Hepatocyte (in vitro differentiated cells): ENCODE measurements around the gene GNB1L. TPM values are rescaled to one million over a fixed set of nuclear protein-coding genes. Genes with fewer than 3 reads are reported as not detected.
"Not testable (repeated sequence)": the region's sequence is repeated elsewhere in the genome, so short reads cannot be mapped to it uniquely, and the experiment has no call there.

Experiments
- DNase-seq: peaks from one replicate; pipeline ENCODE4 v3.0.0-alpha.2; 2016; ENCODE audit warnings: low spot score
- H2AFZ ChIP-seq: fragments of 200-600 bp; sonication (generic); 2 replicates; pipeline ENCODE4 v1.6.0; 2016; ENCODE audit warnings: antibody characterized with exemption, mild to moderate bottlenecking
- H3K27ac ChIP-seq: fragments of 200-600 bp; sonication (generic); 2 replicates; pipeline ENCODE4 v1.5.1; 2016; ENCODE audit warnings: mild to moderate bottlenecking
- H3K27me3 ChIP-seq: fragments of 200-600 bp; sonication (generic); 2 replicates; pipeline ENCODE4 v1.6.1; 2016
- H3K36me3 ChIP-seq: fragments of 200-600 bp; sonication (generic); replicated peaks from 2 replicates; pipeline ENCODE4 v1.5.1; 2016; ENCODE audit warnings: low read depth; ENCODE audit not compliant: insufficient read depth
- H3K4me1 ChIP-seq: fragments of 200-600 bp; sonication (generic); 2 replicates; pipeline ENCODE4 v1.5.1; 2016; ENCODE audit warnings: mild to moderate bottlenecking, moderate library complexity; ENCODE audit not compliant: insufficient read depth
- H3K4me2 ChIP-seq: fragments of 200-600 bp; sonication (generic); 2 replicates; pipeline ENCODE4 v1.6.0; 2016
- H3K4me3 ChIP-seq: fragments of 200-600 bp; sonication (generic); 2 replicates; pipeline ENCODE4 v1.5.1; 2016; ENCODE audit warnings: mild to moderate bottlenecking
- H3K79me2 ChIP-seq: fragments of 200-600 bp; sonication (generic); 2 replicates; pipeline ENCODE4 v1.6.0; 2017; ENCODE audit warnings: mild to moderate bottlenecking
- H3K9me2 ChIP-seq: fragments of 200-600 bp; sonication (generic); replicated peaks from 2 replicates; pipeline ENCODE4 v1.6.0; 2017; ENCODE audit warnings: mild to moderate bottlenecking; ENCODE audit not compliant: insufficient read depth
- H3K9me3 ChIP-seq: fragments of 200-600 bp; sonication (generic); 2 replicates; pipeline ENCODE4 v1.5.1; 2016; ENCODE audit warnings: low read depth, mild to moderate bottlenecking
- H4K20me1 ChIP-seq: fragments of 200-600 bp; sonication (generic); 2 replicates; pipeline ENCODE4 v1.6.0; 2016; ENCODE audit warnings: mild to moderate bottlenecking; ENCODE audit not compliant: insufficient read depth, poor library complexity, severe bottlenecking
- CTCF ChIP-seq: fragments of 200-600 bp; sonication (generic); IDR thresholded peaks from 2 replicates; pipeline ENCODE4 v1.5.1; 2016; ENCODE audit warnings: antibody characterized with exemption, mild to moderate bottlenecking; ENCODE audit not compliant: poor library complexity
- EZH2 ChIP-seq: fragments of 200-600 bp; sonication (generic); IDR thresholded peaks from 2 replicates; pipeline ENCODE4 v1.6.1; 2016; ENCODE audit warnings: antibody characterized with exemption, mild to moderate bottlenecking, borderline replicate concordance
- EZH2phosphoT487 ChIP-seq: fragments of 200-600 bp; sonication (generic); IDR thresholded peaks from one replicate; pipeline ENCODE4 v1.6.1; 2018; ENCODE audit warnings: antibody characterized with exemption, mild to moderate bottlenecking, low read depth, moderate library complexity; ENCODE audit not compliant: unreplicated experiment, severe bottlenecking
- WGBS: methylation state at CpG from one replicate; pipeline ENCODE4 v1.1.6; 2016; ENCODE audit warnings: low lambda C conversion rate; ENCODE audit errors: missing lambda C conversion rate; 5-methylcytosine and 5-hydroxymethylcytosine counted together
- polyA plus RNA-seq: library from polyadenylated mRNA; unstranded; fragments of >200 nt; fragmentation: Nextera tagmentation; extraction: Ambion mirVana; gene quantifications from 2 replicates; pipeline ENCODE4 v1.2.1, GENCODE V29; 2016
- total RNA-seq: library from RNA; depleted of rRNA; stranded (reverse); fragments of >200 nt; gene quantifications from 2 replicates; pipeline ENCODE4 v1.2.3, GENCODE V29; 2014

Gene GNB1L
- total and polyA plus RNA-seq, 2 experiments from 2014 or later, result 4.1 to 8.5 TPM

DNA sequence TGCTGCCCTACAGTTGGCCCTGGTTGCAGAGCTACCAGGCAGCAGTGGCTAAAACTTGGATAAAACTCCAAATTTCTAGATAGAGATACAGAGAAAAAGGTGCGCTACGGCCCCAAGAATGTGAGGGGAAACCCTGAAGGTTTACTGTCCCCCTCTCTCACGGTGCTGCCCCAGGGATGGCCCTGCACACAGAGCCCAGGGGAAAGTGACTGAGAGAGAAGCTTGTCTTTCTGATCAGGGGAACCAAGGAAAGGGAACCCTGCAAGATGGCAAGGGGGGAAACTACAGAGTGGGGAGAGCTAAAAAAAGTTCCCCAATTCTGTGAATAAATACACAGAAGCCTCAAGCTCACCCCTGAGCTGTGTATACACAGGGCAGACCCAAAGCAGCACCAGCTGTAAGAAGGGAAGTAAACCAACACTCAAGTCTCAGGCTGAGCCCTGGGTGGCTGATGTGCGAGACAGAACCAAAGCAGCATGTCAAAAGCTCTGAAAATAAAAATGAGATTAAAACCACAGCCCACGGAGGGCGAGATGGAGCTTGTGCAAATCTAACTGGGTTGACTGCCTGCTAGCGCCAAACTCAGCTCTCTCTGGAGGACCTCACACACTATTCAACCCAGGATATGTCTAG, 22.1 kb downstream of the GNB1L start:
- H3K4me1 ChIP-seq, result no peaks in the 10 kb centered on the region
- H3K27me3 ChIP-seq, result no peaks in the 10 kb centered on the region
- H3K9me3 ChIP-seq, result no peaks in the 10 kb centered on the region
- 88% methylated on average over 7 of the region's 7 CpGs for WGBS
- no peak overlapping the region for H2AFZ ChIP-seq
- H3K36me3 ChIP-seq, result no peaks in the 10 kb centered on the region
- no peaks in the 10 kb centered on the region for H3K79me2 ChIP-seq
- no peak overlapping the region for H3K4me3 ChIP-seq
- H3K27ac ChIP-seq, result no peak overlapping the region
- TF ChIP-seq EZH2 (no peak), CTCF (no peak), EZH2phosphoT487 (no peak)
- no peaks in the 10 kb centered on the region for H4K20me1 ChIP-seq
- no peaks in the 10 kb centered on the region for H3K9me2 ChIP-seq
- no peak for DNase-seq
- H3K4me2 ChIP-seq, result no peak overlapping the region

- not testable (repeated sequence) for H3K79me2 ChIP-seq, H4K20me1 ChIP-seq, H3K4me3 ChIP-seq, H3K36me3 ChIP-seq, DNase-seq, H3K9me3 ChIP-seq, H3K4me2 ChIP-seq, H3K27me3 ChIP-seq, H3K9me2 ChIP-seq, H3K27ac ChIP-seq, H2AFZ ChIP-seq, H3K4me1 ChIP-seq
- WGBS, result 98% methylated on average over 3 of the region's 3 CpGs
These were observed 22.7 kb downstream of the GNB1L start for GRCh38 chr22:19831979-19832378.

DNA sequence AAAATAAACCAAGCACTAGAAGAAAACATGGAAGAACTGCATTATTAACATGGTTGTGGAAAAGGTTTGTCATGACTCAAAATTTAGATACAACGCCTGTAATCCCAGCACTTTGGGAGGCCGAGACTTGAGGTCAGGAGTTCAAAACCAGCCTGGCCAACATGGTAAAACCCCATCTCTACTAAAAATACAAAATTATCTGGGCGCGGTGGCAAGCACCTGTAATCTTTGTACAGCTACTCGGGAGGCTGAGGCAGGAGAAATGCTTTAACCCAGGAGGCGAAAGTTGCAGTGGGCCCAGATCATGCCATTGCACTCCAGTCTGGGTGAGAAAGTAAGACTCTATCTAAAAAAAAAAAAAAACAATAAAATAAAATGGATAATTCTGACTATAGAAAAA, 23.7 kb downstream of the GNB1L start:
- Histone ChIP-seq H2AFZ (no peak overlapping the region), H3K27ac (no peak overlapping the region), H3K4me3 (no peak overlapping the region), H3K36me3 (no peaks in the 10 kb centered on the region), H3K4me1 (no peaks in the 10 kb centered on the region), H4K20me1 (no peaks in the 10 kb centered on the region), H3K4me2 (no peak overlapping the region), H3K79me2 (no peaks in the 10 kb centered on the region), H3K9me3 (no peaks in the 10 kb centered on the region), H3K9me2 (no peaks in the 10 kb centered on the region), H3K27me3 (no peaks in the 10 kb centered on the region)
- TF ChIP-seq EZH2phosphoT487 (no peak), EZH2 (no peak), CTCF (no peak)
- no peak for DNase-seq
- 97% methylated on average over 6 of the region's 6 CpGs for WGBS

DNA sequence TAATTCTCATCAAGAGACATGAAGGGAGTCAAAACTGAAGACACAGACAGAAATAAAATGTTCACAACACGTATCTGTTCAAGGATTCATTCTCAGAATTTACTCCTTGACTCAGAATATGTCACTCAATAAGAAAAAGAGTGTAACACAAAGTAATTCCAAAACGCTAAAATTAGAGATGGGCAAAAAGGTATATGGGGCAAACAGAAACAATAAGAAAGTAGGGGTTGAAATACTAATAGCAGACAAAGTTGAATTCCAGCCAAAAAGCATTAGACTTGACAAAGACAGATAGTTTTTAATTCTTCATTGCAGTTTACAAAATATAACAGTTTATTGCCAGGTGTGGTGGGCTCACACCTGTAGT, 26.7 kb downstream of the GNB1L start:
- TF ChIP-seq EZH2phosphoT487, result no peak
- TF ChIP-seq EZH2, result no peak
- TF ChIP-seq CTCF, result no peak
- no peak overlapping the region for H3K4me3 ChIP-seq
- WGBS, result 93% methylated on average over 2 of the region's 2 CpGs

More for the DNA sequence above, 26.7 kb downstream of the GNB1L start:
- H3K4me1 ChIP-seq, result no peaks in the 10 kb centered on the region
- no peaks in the 10 kb centered on the region for H4K20me1 ChIP-seq
- no peak overlapping the region for H2AFZ ChIP-seq
- no peaks in the 10 kb centered on the region for H3K9me3 ChIP-seq
- no peak overlapping the region for H3K27ac ChIP-seq
- H3K36me3 ChIP-seq, result no peaks in the 10 kb centered on the region
- H3K27me3 ChIP-seq, result no peaks in the 10 kb centered on the region
- no peaks in the 10 kb centered on the region for H3K79me2 ChIP-seq
- DNase-seq, result no peak
- no peaks in the 10 kb centered on the region for H3K9me2 ChIP-seq
- no peak overlapping the region for H3K4me2 ChIP-seq
